DND-41 (cell line): Measurements from ENCODE around the gene ROS1.

Source experiments
- ATAC-seq: fragments of 200-7000 bp; cut with Tn5 transposase; 3 replicates; pipeline ENCODE4 v1.9.1; 2021; ENCODE audit warnings: low read depth; ENCODE audit not compliant: insufficient read depth
- DNase-seq: peaks from one replicate; pipeline ENCODE4 v3.0.0-alpha.2; 2020
- H2AFZ ChIP-seq: 2 replicates; pipeline ENCODE4 v1.6.0; 2012; ENCODE audit warnings: low read depth, low read length
- H3K27ac ChIP-seq: 2 replicates; pipeline ENCODE4 v1.5.1; 2012; ENCODE audit warnings: low read length, inconsistent platforms
- H3K27me3 ChIP-seq: fragments of 200-600 bp; sonication (generic); 2 replicates; pipeline ENCODE4 v1.6.0; 2012; ENCODE audit warnings: low read length, mild to moderate bottlenecking, inconsistent platforms; ENCODE audit not compliant: insufficient read depth, poor library complexity
- H3K36me3 ChIP-seq: 2 replicates; pipeline ENCODE4 v1.5.1; 2012; ENCODE audit warnings: low read length, inconsistent platforms; ENCODE audit not compliant: insufficient read depth
- H3K4me1 ChIP-seq: 2 replicates; pipeline ENCODE4 v1.5.1; 2012; ENCODE audit warnings: mild to moderate bottlenecking, low read length; ENCODE audit not compliant: insufficient read depth
- H3K4me2 ChIP-seq: 2 replicates; pipeline ENCODE4 v1.6.0; 2012; ENCODE audit warnings: mild to moderate bottlenecking, moderate library complexity, low read length, inconsistent platforms; ENCODE audit not compliant: insufficient read depth
- H3K4me3 ChIP-seq, 2 experiments: fragments of 200-600 bp in 1 of 2; shearing (Covaris generic) in 1 of 2; 2 replicates each; pipeline ENCODE4 v1.5.1; 2012 to 2016; ENCODE audit warnings: inconsistent platforms in 2 of 2, low read length in 2 of 2, mild to moderate bottlenecking in 2 of 2, low read depth in 1 of 2, moderate library complexity in 1 of 2
- H3K79me2 ChIP-seq: 2 replicates; pipeline ENCODE4 v1.6.0; 2012; ENCODE audit warnings: low read length, inconsistent platforms; ENCODE audit not compliant: insufficient read depth
- H3K9ac ChIP-seq: 2 replicates; pipeline ENCODE4 v1.6.0; 2012; ENCODE audit warnings: low read depth, mild to moderate bottlenecking, inconsistent platforms, low read length, moderate library complexity
- H3K9me3 ChIP-seq: 2 replicates; pipeline ENCODE4 v1.5.1; 2012; ENCODE audit warnings: low read length, moderate library complexity, mild to moderate bottlenecking, inconsistent platforms; ENCODE audit not compliant: insufficient read depth, severe bottlenecking
- H4K20me1 ChIP-seq: 2 replicates; pipeline ENCODE4 v1.6.0; 2012; ENCODE audit warnings: low read length; ENCODE audit not compliant: insufficient read depth
- EZH2 ChIP-seq: IDR thresholded peaks from 3 replicates; pipeline ENCODE4 v1.6.1; 2012; ENCODE audit warnings: borderline replicate concordance, low read depth, mild to moderate bottlenecking, moderate library complexity, low read length, inconsistent platforms; ENCODE audit not compliant: severe bottlenecking
- TF ChIP-seq, protein P1 (sequence below): IDR thresholded peaks from 2 replicates; pipeline ENCODE4 v1.5.1; 2012; ENCODE audit warnings: borderline replicate concordance, low read length, moderate library complexity, mild to moderate bottlenecking; ENCODE audit not compliant: poor library complexity, severe bottlenecking; ENCODE audit errors: extremely low read depth

The ROS1 gene

DNA sequence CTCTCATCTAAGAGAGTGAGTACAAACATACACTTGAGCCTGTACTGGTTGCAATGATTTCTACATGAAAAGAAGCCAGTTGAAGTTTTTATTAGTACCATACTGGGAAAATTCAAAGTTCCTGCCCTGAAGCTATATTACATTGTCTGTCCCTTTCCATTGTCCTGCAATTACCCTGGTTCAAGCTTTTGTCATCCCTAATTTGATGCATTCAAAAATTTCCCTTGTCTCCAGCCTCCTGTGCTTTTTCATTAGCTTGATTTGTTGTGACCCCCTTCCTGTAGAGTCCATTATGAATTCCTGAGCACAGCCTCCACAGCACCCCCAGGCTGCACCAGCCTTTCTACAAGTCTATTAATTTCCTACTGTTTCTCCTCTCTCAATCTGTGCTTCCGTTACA lies 114.0 kb downstream of the ROS1 start:
- no peaks in the 10 kb centered on the region for H3K36me3 ChIP-seq
- no peaks in the 10 kb centered on the region for H4K20me1 ChIP-seq
- no peak overlapping the region for H3K27ac ChIP-seq
- H3K79me2 ChIP-seq = no peaks in the 10 kb centered on the region
- TF ChIP-seq, protein P1, sequence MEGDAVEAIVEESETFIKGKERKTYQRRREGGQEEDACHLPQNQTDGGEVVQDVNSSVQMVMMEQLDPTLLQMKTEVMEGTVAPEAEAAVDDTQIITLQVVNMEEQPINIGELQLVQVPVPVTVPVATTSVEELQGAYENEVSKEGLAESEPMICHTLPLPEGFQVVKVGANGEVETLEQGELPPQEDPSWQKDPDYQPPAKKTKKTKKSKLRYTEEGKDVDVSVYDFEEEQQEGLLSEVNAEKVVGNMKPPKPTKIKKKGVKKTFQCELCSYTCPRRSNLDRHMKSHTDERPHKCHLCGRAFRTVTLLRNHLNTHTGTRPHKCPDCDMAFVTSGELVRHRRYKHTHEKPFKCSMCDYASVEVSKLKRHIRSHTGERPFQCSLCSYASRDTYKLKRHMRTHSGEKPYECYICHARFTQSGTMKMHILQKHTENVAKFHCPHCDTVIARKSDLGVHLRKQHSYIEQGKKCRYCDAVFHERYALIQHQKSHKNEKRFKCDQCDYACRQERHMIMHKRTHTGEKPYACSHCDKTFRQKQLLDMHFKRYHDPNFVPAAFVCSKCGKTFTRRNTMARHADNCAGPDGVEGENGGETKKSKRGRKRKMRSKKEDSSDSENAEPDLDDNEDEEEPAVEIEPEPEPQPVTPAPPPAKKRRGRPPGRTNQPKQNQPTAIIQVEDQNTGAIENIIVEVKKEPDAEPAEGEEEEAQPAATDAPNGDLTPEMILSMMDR = no peak
- no peak for TF ChIP-seq EZH2
- no peaks in the 10 kb centered on the region for H3K4me1 ChIP-seq
- no peak overlapping the region for H3K4me2 ChIP-seq
- H2AFZ ChIP-seq = no peak overlapping the region
- no peaks in the 10 kb centered on the region for H3K9me3 ChIP-seq
- ATAC-seq (no peak), DNase-seq (no peak)
- H3K4me3 ChIP-seq = no peak overlapping the region
- H3K9ac ChIP-seq = no peak overlapping the region
- peaks cover 2% of the 10 kb centered on the region for H3K27me3 ChIP-seq

DNA sequence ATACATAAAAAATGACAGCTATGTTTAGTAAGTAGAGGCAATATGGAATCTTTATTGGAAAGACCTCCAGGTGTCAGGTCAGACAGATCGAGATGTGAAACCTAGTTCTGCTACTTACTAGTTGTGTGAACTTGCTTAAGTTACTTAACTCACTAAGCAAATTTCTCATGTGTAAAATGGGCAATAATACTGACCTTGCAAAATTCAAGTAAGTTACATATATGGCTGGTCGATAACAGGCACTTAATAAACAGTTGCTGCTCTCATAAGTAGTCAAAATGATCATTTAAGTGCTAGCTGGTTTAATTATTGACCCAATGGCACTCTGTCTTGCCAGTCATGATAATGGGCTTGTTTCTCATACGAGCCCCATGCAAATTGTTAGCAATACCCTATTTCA lies 114.4 kb downstream of the ROS1 start:
- ATAC-seq (no peak), DNase-seq (no peak)
- no peak overlapping the region for H2AFZ ChIP-seq
- H3K27me3 ChIP-seq = peaks cover 2% of the 10 kb centered on the region
- no peak overlapping the region for H3K27ac ChIP-seq
- no peaks in the 10 kb centered on the region for H3K4me1 ChIP-seq
- H3K79me2 ChIP-seq = no peaks in the 10 kb centered on the region
- H3K36me3 ChIP-seq = no peaks in the 10 kb centered on the region
- H3K9me3 ChIP-seq = no peaks in the 10 kb centered on the region
- no peak overlapping the region for H3K4me2 ChIP-seq
- no peaks in the 10 kb centered on the region for H4K20me1 ChIP-seq
- TF ChIP-seq, protein P1 = no peak
- no peak for TF ChIP-seq EZH2
- no peak overlapping the region for H3K4me3 ChIP-seq
- no peak overlapping the region for H3K9ac ChIP-seq

DNA sequence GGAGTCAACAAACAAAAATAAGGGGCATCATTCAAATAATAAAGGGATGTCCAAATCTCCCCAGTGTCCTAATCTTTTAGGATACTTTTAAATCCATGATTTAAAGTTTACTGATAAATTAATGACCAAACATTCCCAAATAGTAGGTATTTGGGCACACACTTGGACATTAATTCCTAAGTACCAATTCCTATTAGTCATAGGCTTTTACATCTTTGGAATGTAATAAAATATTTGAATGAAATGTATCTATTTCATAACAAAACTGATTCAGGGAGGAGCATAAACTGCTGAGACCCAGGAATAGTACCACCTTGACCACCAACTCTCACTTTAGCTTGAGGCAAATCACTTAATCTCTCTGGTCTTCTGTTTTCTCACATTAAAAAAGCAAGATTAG lies 116.1 kb downstream of the ROS1 start:
- Histone ChIP-seq H3K27me3 (peaks cover 2% of the 10 kb centered on the region), H2AFZ (no peak overlapping the region), H3K27ac (no peak overlapping the region), H3K9ac (no peak overlapping the region), H3K4me2 (no peak overlapping the region), H3K79me2 (no peaks in the 10 kb centered on the region), H3K9me3 (no peaks in the 10 kb centered on the region), H3K4me1 (no peaks in the 10 kb centered on the region), H4K20me1 (no peaks in the 10 kb centered on the region), H3K36me3 (no peaks in the 10 kb centered on the region), H3K4me3 (no peak overlapping the region)
- DNase-seq = no peak
- ATAC-seq = no peak
- TF ChIP-seq, protein P1 = no peak
- no peak for TF ChIP-seq EZH2

DNA sequence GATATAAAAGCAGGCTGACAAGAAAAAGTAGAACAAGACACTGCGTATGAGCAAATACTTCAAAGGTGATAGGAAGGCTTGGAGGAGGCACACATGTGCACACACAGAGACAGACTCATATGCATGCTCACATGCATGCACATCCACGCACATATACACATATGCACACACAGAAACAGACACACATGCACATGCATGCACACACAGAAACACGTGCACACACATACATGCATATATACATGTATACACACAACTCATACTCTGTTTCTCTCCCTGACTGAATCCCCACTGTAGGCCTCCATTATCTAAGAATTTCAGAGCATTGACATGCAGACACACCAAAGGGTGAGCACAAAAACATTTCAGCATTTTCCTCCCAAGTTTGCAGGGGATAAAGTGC lies 116.7 kb downstream of the ROS1 start:
- Histone ChIP-seq H4K20me1 (no peaks in the 10 kb centered on the region), H3K36me3 (no peaks in the 10 kb centered on the region), H3K79me2 (no peaks in the 10 kb centered on the region), H2AFZ (no peak overlapping the region), H3K4me2 (no peak overlapping the region), H3K9me3 (no peaks in the 10 kb centered on the region), H3K27me3 (peaks cover under 1% of the 10 kb centered on the region), H3K9ac (no peak overlapping the region), H3K27ac (no peak overlapping the region), H3K4me3 (no peak overlapping the region), H3K4me1 (no peaks in the 10 kb centered on the region)
- no peak for TF ChIP-seq EZH2
- TF ChIP-seq, protein P1 = no peak
- no peak for DNase-seq
- ATAC-seq = no peak
